Activated T-cell treated with anti-CD3 and anti-CD28 coated beads, Interleukin-2, amount 50 U/mL, for 48 hours (primary cell): ENCODE data around the gene TTBK1.

ENCODE experiments used
- DNase-seq, 2 experiments: peaks; one replicate each; pipeline ENCODE4 v3.0.0-alpha.2; 2020

Gene TTBK1

GRCh38 chr6:43226192-43226851 is 17.0 kb upstream of the TTBK1 start:
- DNase-seq = no peak

GRCh38 chr6:43228951-43229802 is 14.1 kb upstream of the TTBK1 start, which contains the start of gene DNPH1:
Gene DNPH1 (minus strand): TSS chr6:43229481. CDS start chr6:43229456, 25 bp downstream.
- peak; percentile 88 to 91 for DNase-seq

GRCh38 chr6:43229803-43230620 is 13.3 kb upstream of the TTBK1 start:
- no peak for DNase-seq

- peak in 1 of 2 experiments; percentile 12 for DNase-seq
These were observed 12.2 kb upstream of the TTBK1 start for GRCh38 chr6:43231053-43231452.

- DNase-seq = peak in 1 of 2 experiments; percentile 0
These were observed 11.4 kb upstream of the TTBK1 start for GRCh38 chr6:43231735-43232450.

GRCh38 chr6:43235841-43236240 is 7.4 kb upstream of the TTBK1 start:
- no peak for DNase-seq

GRCh38 chr6:43239054-43239453 is 4.2 kb upstream of the TTBK1 start:
- DNase-seq = no peak

- no peak for DNase-seq
These were observed 2.3 kb upstream of the TTBK1 start for GRCh38 chr6:43240950-43241349.

- no peak for DNase-seq
These were observed 1.8 kb upstream of the TTBK1 start for GRCh38 chr6:43241446-43241845.

GRCh38 chr6:43243664-43244321 is 512 bp downstream of the TTBK1 start:
- no peak for DNase-seq

GRCh38 chr6:43246301-43247113 is 3.2 kb downstream of the TTBK1 start:
- no peak for DNase-seq

- DNase-seq = peak; percentile 87 to 89
These were observed 4.1 kb downstream of the TTBK1 start for GRCh38 chr6:43247114-43247999.

- no peak for DNase-seq
These were observed 4.8 kb downstream of the TTBK1 start for GRCh38 chr6:43248101-43248500.

GRCh38 chr6:43248791-43249190 is 5.5 kb downstream of the TTBK1 start:
- no peak for DNase-seq

- no peak for DNase-seq
These were observed 7.7 kb downstream of the TTBK1 start for GRCh38 chr6:43250992-43251373.

- no peak for DNase-seq
These were observed 10.1 kb downstream of the TTBK1 start for GRCh38 chr6:43253401-43253800.

- DNase-seq = peak in 1 of 2 experiments; percentile 37
These were observed 11.0 kb downstream of the TTBK1 start for GRCh38 chr6:43254138-43254817.

- DNase-seq = no peak
These were observed 11.6 kb downstream of the TTBK1 start for GRCh38 chr6:43254846-43255245.

- no peak for DNase-seq
These were observed 12.2 kb downstream of the TTBK1 start for GRCh38 chr6:43255408-43256054.
